ENCODE results near the gene NOS1AP. TPM values are rescaled to one million over a fixed set of nuclear protein-coding genes. Genes with fewer than 3 reads are reported as not detected.

The NOS1AP gene
- total and polyA plus RNA-seq, 8 donors = 2.2 to 6.2 (median 3.3) TPM

DNA sequence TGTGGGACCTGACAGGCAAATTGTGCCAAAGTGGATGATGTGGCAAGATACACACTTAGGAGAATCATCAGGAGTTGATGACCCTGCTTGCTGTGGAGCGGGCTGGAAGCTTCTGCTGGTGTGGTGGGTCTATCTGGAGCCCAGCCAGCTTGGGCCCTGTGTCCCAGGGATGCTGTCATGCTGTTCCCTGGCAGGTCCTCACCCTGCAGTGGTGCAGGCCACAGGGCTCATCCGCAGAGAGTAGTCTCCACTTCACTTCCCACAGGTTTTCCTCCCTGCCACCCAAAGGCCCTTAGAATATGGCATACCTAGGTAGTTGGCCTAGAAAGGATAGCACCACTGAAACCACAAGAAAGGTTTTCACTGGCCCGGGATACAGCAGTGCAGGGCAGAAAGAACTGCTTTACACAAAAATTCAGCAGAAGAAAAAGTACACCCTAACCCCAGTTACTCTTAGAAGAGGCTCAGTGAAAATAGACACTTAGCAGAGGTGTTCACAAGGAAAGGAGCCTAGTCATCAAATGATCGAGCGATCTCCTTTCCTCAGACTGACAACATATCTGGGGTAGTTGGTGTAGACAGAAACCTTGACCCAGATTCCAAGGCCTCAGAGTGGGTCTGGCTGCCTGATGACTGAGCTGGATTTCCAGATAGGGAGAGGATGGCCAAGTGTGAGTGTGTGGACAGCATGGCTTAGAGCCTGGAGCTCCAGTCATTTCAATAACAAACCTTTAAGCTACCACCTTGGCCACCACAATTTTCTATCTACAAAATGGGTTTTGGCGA is 310.8 kb downstream of the NOS1AP start:
- ATAC-seq (no peak), DNase-seq (no peak)
- intact Hi-C loops (cut with DNase I) = no loop called here
- Histone ChIP-seq H3K9me3 (no peaks in the 10 kb centered on the region), H3K4me3 (no peak overlapping the region), H3K27me3 (no peaks in the 10 kb centered on the region), H3K36me3 (peaks cover 0 to 12% of the 10 kb centered on the region in 2 donors), H3K27ac (no peak overlapping the region), H3K4me1 (no peaks in the 10 kb centered on the region)
- TF ChIP-seq, protein P1, sequence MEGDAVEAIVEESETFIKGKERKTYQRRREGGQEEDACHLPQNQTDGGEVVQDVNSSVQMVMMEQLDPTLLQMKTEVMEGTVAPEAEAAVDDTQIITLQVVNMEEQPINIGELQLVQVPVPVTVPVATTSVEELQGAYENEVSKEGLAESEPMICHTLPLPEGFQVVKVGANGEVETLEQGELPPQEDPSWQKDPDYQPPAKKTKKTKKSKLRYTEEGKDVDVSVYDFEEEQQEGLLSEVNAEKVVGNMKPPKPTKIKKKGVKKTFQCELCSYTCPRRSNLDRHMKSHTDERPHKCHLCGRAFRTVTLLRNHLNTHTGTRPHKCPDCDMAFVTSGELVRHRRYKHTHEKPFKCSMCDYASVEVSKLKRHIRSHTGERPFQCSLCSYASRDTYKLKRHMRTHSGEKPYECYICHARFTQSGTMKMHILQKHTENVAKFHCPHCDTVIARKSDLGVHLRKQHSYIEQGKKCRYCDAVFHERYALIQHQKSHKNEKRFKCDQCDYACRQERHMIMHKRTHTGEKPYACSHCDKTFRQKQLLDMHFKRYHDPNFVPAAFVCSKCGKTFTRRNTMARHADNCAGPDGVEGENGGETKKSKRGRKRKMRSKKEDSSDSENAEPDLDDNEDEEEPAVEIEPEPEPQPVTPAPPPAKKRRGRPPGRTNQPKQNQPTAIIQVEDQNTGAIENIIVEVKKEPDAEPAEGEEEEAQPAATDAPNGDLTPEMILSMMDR (IDR thresholded peaks at IDR 0.05) = no peak

DNA sequence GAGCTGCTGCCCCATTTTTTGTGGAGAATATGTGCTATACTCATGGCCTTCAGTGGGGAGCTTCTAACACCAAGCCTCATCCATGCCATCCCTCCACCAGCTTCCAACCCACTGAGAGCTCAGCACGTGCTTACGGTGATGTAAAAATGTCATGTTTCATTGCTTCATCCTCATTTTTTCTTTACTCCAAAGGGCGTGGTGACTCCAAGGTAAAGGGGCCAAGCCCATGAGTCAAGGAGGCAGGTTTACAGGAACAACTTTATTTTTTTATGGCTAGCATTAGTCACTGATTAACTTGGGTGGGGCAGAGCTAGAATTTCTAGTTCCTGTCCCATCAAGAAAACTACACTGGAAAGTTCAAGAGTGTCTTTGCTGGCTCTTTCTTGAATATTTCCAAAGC is 311.9 kb downstream of the NOS1AP start, which contains the start of gene C1orf226:
Gene C1orf226, plus strand, starts transcription at position 346 of the 400 bp plus-strand sequence. CDS start 174 bp downstream, outside the sequence.
- ATAC-seq (peak; percentile 91), DNase-seq (no peak)
- no peak within 1 kb of the TSS for H3K4me3 ChIP-seq
- no peaks in the 10 kb centered on the region for H3K4me1 ChIP-seq
- peak within 1 kb of the TSS; percentile 53 to 78 for H3K27ac ChIP-seq
- no peaks in the 10 kb centered on the region for H3K9me3 ChIP-seq
- H3K27me3 ChIP-seq = no peaks in the 10 kb centered on the region
- H3K36me3 ChIP-seq = peaks cover 0 to 12% of the 10 kb centered on the region in 2 donors
- TF ChIP-seq, protein P1 (IDR thresholded peaks at IDR 0.05) = no peak
- intact Hi-C loops (cut with DNase I) = no loop called here

DNA sequence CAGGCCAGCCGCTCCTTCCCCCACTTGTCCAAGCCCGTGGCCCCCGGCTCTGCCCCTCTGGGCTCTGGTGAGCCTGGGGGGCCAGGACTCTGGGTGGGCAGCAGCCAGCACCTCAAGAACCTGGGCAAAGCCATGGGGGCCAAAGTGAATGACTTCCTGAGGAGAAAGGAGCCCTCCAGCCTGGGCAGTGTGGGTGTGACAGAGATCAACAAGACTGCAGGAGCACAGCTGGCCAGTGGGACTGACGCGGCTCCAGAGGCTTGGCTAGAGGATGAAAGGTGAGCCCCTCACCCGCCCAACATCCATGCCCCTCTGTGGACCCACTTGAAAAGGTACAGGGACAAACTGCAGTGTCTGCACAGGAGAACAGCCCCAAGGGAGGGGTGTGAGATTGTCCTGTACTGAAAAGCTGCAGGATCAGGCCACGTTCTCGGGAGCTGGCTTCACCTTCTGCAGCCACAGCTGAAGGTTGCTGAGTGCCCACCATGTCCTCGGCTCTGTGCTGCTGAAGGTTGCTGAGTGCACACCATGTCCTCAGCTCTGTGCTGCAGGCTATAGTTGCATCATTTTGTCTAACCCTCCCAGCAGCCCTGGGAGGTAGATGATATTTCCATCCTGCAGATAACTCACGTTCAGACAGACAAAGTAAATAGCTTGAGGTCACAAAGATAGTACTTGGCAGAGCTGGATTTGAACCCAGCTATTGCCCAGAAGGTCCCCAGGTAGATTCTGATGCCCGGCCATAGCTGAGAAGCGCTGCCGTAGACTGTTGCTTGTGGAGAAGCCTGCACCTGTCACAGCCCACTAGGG is 312.7 kb downstream of the NOS1AP start:
- no peaks in the 10 kb centered on the region for H3K27me3 ChIP-seq
- intact Hi-C loops (cut with DNase I) = no loop called here
- TF ChIP-seq, protein P1 (IDR thresholded peaks at IDR 0.05) = no peak
- peak overlapping the region; percentile 53 to 78 for H3K27ac ChIP-seq
- peak; percentile 23 for ATAC-seq
- no peak for DNase-seq
- peaks cover 0 to 12% of the 10 kb centered on the region in 2 donors for H3K36me3 ChIP-seq
- H3K4me1 ChIP-seq = no peaks in the 10 kb centered on the region
- H3K4me3 ChIP-seq = no peak overlapping the region
- H3K9me3 ChIP-seq = no peaks in the 10 kb centered on the region

DNA sequence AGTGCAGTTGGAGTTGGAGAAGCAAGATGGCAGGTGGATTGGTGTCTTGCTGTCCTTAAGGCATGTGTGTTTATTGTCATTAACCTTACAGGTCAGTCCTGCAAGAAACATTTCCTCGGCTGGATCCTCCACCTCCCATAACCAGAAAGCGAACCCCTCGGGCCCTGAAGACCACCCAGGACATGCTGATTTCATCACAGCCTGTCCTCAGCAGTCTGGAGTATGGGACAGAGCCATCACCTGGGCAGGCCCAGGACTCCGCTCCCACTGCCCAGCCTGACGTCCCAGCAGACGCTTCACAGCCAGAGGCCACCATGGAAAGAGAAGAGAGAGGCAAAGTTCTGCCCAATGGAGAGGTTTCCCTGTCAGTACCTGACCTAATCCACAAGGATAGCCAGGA is 313.6 kb downstream of the NOS1AP start:
- no peak overlapping the region for H3K27ac ChIP-seq
- no peaks in the 10 kb centered on the region for H3K27me3 ChIP-seq
- no peak overlapping the region for H3K4me3 ChIP-seq
- TF ChIP-seq, protein P1 (IDR thresholded peaks at IDR 0.05) = no peak
- ATAC-seq = no peak
- no peaks in the 10 kb centered on the region for H3K4me1 ChIP-seq
- H3K36me3 ChIP-seq = peaks cover 0 to 12% of the 10 kb centered on the region in 2 donors
- intact Hi-C loops (cut with DNase I) = no loop called here
- no peaks in the 10 kb centered on the region for H3K9me3 ChIP-seq
- no peak for DNase-seq

DNA sequence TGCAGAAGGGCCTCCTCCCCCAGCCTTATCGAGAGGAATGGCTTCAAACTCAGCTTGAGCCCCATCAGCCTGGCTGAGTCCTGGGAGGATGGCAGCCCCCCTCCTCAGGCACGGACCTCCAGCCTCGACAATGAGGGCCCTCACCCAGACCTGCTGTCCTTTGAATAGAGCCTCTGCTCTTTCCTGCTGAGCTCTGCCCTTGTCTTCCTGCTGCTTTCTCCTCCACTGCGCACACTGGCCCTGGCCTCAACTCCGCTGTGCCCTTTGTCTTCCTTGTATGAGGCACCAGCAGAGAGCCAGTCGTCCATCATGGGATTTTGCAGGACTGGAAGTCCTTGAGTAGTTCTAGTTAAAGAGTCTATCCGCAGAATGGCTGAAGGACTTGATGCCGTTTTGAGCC is 314.0 kb downstream of the NOS1AP start:
- H3K4me1 ChIP-seq = no peaks in the 10 kb centered on the region
- no peaks in the 10 kb centered on the region for H3K27me3 ChIP-seq
- intact Hi-C loops (cut with DNase I) = no loop called here
- peaks cover 0 to 12% of the 10 kb centered on the region in 2 donors for H3K36me3 ChIP-seq
- no peak overlapping the region for H3K27ac ChIP-seq
- DNase-seq (no peak), ATAC-seq (no peak)
- no peaks in the 10 kb centered on the region for H3K9me3 ChIP-seq
- TF ChIP-seq, protein P1 (IDR thresholded peaks at IDR 0.05) = no peak
- H3K4me3 ChIP-seq = no peak overlapping the region
